SK-N-SH (cell line): ENCODE data around the gene SYNPO2.

Experiments
- CTCF ChIP-seq: fragments of 200-600 bp; sonication (generic); IDR thresholded peaks from 2 replicates; pipeline ENCODE4 v1.6.1; 2017; ENCODE audit warnings: antibody characterized with exemption, mild to moderate bottlenecking, moderate library complexity
- EP300 ChIP-seq, 2 experiments: IDR thresholded peaks; 2 replicates each; pipeline versions ENCODE4 v1.4.0 to v1.6.1; 2012; ENCODE audit warnings: borderline replicate concordance in 1 of 2, low read depth in 1 of 2, low read length in 1 of 2
- EZH2phosphoT487 ChIP-seq: fragments of 200-600 bp; sonication (generic); IDR thresholded peaks from 2 replicates; pipeline ENCODE4 v1.6.1; 2017; ENCODE audit warnings: low read depth, mixed run types, mild to moderate bottlenecking, antibody characterized with exemption, moderate library complexity, borderline replicate concordance
- FOXJ3 ChIP-seq: sonication (generic); formaldehyde crosslinking; IDR thresholded peaks from 2 replicates; pipeline ENCODE4 v1.5.1; 2020; ENCODE audit warnings: mild to moderate bottlenecking, missing genetic modification reagents
- GABPA ChIP-seq: IDR thresholded peaks from 2 replicates; pipeline ENCODE4 v1.4.0; 2012; ENCODE audit warnings: low read depth, mild to moderate bottlenecking
- JUND ChIP-seq: IDR thresholded peaks from 2 replicates; pipeline ENCODE4 v1.4.0; 2012
- POLR2AphosphoS5 ChIP-seq: IDR thresholded peaks from 2 replicates; pipeline ENCODE4 v1.6.1; 2012; ENCODE audit warnings: low read depth, low read length
- REST ChIP-seq: IDR thresholded peaks from 2 replicates; pipeline ENCODE4 v1.6.1; 2012; ENCODE audit warnings: mild to moderate bottlenecking, low read depth, low read length, moderate library complexity
- RFX5 ChIP-seq: IDR thresholded peaks from 2 replicates; pipeline ENCODE4 v1.6.1; 2012; ENCODE audit warnings: mild to moderate bottlenecking, improper control_type of control experiment, low read length
- RXRA ChIP-seq: IDR thresholded peaks from 2 replicates; pipeline ENCODE4 v1.4.0; 2012; ENCODE audit warnings: low read depth, mild to moderate bottlenecking, borderline replicate concordance
- SIN3A ChIP-seq: IDR thresholded peaks from 2 replicates; pipeline ENCODE4 v1.6.1; 2012; ENCODE audit warnings: low read depth, mild to moderate bottlenecking, low read length, moderate library complexity, borderline replicate concordance
- TAF1 ChIP-seq: IDR thresholded peaks from 2 replicates; pipeline ENCODE4 v1.6.1; 2012; ENCODE audit warnings: low read depth, mild to moderate bottlenecking, low read length, moderate library complexity, borderline replicate concordance
- TEAD4 ChIP-seq: IDR thresholded peaks from 2 replicates; pipeline ENCODE4 v1.4.0; 2012; ENCODE audit warnings: mild to moderate bottlenecking, borderline replicate concordance; ENCODE audit not compliant: insufficient read depth
- USF2 ChIP-seq: fragments of 150-350 bp; IDR thresholded peaks from 2 replicates; pipeline ENCODE4 v1.6.1; 2017; ENCODE audit warnings: antibody characterized with exemption, low read length, low read depth, borderline replicate concordance

- no peak for TF ChIP-seq EZH2phosphoT487
- no peak for TF ChIP-seq CTCF
- TF ChIP-seq TAF1: no peak
- no peak for TF ChIP-seq REST
- TF ChIP-seq RXRA: no peak
- TF ChIP-seq EP300 (IDR thresholded peaks at IDR 0.05; ENCODE audit: borderline replicate concordance in 1 of 2, low read depth in 1 of 2, low read length in 1 of 2): no peak
- no peak for TF ChIP-seq POLR2AphosphoS5
- no peak for TF ChIP-seq JUND
- no peak for TF ChIP-seq RFX5
- TF ChIP-seq SIN3A: no peak
- no peak for TF ChIP-seq TEAD4
- TF ChIP-seq FOXJ3 (CRISPR knock-in tag): no peak
- TF ChIP-seq GABPA: no peak
- TF ChIP-seq USF2: no peak
Observed at GRCh38 chr4:119105605-119106004, 217.0 kb downstream of the SYNPO2 start.
